GM19324 (cell line): ENCODE measurements around the gene C5orf63.
A peak's percentile ranks its signal among the peaks of the same experiment; 100 is the strongest.
"Not testable (repeated sequence)": the region's sequence is repeated elsewhere in the genome, so short reads cannot be mapped to it uniquely, and the experiment has no call there.

Experiments
- ATAC-seq: cut with Tn5 transposase; IDR thresholded peaks from one replicate; pipeline ENCODE4 v1.9.1; 2021; ENCODE audit warnings: mild to moderate bottlenecking, moderate library complexity; ENCODE audit not compliant: unreplicated experiment, low FRiP score

The C5orf63 gene

DNA sequence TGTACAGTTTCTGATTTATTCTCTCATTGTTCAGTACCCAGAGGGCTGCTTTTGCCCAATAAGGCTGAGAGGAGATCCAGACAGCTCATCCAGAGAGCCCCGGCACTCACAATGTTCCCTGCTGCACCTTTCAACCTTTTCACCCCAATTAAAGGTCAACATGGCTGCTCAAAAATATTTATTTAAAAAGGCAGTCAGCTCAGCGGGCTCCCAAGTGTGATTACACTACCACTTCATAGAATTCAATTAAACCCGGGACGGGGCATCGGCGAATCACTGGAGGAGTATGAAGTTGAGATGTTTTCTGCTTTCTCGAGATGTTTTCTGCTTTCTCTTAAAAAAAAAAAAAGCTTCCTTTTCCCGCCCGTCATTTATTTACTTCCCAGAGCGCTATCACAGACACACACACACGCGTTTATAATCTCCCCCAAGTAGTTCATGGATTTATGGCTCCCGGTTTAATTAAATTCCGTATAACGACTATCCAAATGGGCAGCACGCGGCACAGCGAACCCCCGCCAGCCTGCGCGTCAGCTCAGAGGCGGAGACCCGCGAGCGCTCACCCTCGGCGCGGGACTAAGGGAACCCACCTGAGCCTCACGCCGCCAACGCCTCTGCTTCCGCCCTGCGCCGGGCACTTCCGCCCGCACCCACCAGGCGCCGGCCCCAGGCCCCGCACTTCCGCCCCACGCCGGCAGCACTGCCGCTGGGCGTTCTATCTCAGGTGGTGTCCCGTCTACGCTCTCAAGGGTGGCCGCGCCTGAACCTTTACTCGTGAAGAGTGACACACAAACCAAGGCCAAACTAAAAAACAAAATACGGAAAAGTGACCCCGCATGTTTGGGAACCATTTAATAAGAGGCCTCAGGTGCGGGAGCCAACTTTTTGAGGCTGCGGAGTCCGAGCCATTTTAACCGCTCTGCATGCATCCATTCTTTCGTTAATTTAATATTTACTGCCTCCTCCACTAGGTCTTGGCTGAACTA, at the start of gene C5orf63:
TSS of gene C5orf63 (minus strand) at position 642 of the 986 bp plus-strand sequence. CDS start 14,507 bp downstream, outside the sequence.
- ATAC-seq: peak; percentile 99

GRCh38 chr5:127112347-127112864, 39.1 kb upstream of the C5orf63 start:
- ATAC-seq: no peak

GRCh38 chr5:127111112-127111511, 37.8 kb upstream of the C5orf63 start:
- no peak for ATAC-seq

DNA sequence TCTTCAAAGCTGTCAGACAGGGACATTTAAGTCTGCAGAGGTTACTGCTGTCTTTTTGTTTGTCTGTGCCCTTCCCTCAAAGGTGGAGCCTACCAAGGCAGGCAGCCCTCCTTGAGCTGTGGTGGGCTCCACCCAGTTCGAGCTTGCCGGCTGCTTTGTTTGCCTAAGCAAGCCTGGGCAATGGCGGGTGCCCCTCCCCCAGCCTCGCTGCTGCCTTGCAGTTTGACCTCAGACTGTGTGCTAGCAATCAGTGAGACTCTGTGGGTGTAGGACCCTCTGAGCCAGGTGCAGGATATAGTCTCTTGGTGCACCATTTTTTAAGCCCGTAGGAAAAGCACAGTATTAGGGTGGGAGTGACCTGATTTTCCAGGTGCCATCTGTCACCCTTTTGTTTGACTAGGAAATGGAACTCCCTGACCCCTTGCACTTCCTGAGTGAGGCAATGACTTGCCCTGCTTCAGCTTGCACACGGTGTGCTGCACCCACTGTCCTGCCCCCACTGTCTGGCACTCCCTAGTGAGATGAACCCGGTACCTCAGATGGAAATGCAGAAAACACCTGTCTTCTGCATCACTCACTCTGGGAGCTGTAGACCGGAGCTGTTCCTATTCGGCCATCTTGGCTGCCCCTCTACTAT, 35.4 kb upstream of the C5orf63 start:
- not testable (repeated sequence) for ATAC-seq

DNA sequence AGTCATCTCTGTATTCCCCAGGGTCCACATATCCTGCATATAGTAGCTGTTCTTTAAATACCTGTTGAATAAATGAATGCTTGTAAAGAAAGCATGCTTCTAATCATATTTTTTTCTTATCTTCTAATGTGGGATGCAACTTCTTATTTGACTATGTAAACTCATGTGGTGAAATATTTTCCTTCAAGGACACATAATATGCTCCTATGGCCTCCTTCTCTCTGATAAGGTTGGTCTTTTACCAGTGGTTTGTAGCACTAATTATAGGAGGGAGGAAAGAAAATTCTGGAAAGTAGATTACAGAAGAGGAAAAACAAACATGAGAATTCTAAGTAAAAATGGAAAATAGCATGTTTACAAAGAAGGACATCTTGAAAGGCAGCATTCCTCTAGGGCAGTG, 28.6 kb upstream of the C5orf63 start:
- no peak for ATAC-seq

GRCh38 chr5:127101533-127101932, 28.2 kb upstream of the C5orf63 start:
- no peak for ATAC-seq

DNA sequence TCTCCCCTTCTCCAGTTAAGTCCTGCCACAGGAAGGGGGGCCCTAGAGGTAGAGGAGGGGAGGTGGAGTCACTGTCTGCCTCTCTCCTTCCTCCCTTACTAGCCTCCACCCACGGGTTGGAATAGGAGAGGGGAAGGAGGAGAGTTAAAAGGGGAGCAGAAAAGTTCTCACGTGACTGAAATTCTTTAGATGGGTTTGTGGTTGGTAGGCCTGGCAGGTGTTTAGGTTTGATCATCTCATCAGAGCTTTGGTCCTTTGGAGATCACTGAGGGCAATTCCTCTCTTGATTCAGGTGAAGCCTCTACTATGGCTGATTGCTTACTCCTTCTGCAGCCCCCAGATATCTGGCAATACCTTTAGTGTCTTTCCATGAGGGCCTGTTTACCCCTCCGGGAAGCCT, 24.9 kb upstream of the C5orf63 start:
- no peak for ATAC-seq

DNA sequence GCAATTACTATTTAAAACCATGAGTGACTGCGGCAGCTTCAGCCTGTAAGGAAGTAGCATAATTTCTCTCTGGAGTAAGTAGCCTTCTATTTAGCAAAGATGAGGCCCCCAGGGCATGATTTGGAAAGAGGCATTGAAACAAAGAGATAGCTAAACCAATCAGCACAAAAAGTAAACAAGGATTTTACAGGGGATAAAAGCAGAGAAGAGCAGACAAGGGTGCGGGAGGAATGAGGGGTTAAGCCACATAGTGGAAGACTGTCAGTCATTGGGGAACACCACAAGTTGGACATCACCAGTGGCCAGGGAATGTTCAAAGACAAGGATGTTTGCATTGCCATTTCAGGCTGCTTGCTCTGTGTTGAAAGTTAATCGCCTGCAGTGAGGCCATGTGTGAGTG, 24.0 kb upstream of the C5orf63 start:
- ATAC-seq: no peak

DNA sequence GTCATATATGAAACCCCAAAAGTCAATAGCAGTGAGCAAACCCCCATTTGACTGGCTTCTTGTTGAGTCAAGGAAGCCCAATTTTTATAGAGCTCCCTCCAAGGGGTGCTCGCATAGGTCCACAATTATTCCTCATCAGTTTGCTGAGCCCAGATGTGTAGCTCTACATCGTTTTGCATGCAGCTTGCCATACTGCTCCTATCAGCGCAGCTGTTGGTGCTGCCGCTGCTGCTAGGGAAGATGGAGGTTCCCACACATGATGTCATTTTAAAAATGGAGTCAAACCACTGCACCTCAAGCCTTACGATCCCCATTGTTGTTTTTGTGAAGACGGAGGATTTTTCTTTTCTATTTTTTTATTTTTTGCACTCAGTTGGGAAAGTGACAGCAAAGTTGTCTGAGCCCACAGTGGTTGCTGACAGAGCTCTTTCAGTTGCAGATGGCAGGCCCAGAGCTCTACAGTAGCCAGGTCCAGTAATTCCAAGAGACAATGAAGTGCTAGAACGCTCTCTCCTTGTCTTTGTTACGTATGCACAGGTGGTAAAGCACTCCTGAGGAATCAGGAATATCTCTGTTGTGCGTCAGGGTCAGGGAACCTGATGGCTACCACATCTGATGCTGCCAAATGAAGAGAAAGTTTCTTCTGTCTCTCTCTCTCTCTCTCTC, 23.2 kb upstream of the C5orf63 start:
- no peak for ATAC-seq

DNA sequence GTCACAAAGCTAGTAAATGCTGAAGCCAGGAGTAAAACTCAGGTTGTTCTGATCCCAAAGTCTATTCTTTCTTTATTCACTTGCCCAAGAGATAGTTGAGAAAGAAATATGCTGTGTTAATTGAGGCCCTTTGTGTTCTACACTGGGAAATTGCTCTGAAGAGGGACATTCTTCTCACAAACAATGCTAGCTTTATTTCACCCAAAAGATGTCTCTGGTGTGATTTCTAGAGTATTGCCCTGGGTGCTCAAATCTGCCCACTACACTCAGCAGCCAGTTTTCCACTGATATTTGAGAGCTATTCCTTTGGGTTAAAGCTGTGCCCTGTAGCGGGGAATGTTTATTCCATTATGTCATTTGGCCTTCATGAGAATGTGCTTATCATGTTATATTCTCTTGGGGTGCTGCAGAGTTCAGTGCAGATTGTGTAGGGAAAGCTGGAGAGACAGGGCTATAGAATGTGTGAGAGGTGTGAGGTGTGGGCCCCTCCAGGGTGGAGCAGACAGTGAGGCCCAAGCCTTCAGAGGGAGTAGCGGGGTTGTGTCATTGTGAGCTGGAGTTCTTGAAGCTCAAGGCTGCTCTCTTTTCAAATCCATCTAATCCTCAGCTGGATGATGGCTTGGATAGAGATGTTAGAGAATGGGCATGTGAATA, 21.0 kb upstream of the C5orf63 start:
- ATAC-seq: no peak

DNA sequence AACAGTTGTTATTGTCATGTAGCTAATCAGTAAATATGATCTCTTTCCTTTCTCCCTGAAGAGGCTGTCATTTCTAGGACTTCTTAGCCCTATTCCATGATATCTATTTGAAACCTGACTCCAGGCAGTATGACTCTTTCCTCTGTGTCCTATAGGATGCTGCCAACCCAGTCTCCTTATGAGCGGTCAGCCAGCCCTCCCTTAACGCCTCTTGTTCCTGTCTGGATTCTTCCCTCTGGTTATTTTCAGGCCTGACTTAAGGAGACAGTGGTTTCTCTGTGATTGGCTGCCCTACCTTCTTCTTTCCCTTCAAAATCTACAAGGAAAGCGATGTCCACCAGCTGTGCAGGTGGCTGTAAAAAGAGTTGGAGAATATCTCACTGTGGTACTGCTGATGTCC, 19.4 kb upstream of the C5orf63 start:
- no peak for ATAC-seq

- no peak for ATAC-seq
These were observed 15.9 kb upstream of the C5orf63 start for GRCh38 chr5:127089191-127089590.

- ATAC-seq: no peak
These were observed 14.9 kb upstream of the C5orf63 start for GRCh38 chr5:127088251-127088650.

GRCh38 chr5:127086589-127086988, 13.3 kb upstream of the C5orf63 start:
- no peak for ATAC-seq

- no peak for ATAC-seq
These were observed 12.5 kb upstream of the C5orf63 start for GRCh38 chr5:127085796-127086195.

DNA sequence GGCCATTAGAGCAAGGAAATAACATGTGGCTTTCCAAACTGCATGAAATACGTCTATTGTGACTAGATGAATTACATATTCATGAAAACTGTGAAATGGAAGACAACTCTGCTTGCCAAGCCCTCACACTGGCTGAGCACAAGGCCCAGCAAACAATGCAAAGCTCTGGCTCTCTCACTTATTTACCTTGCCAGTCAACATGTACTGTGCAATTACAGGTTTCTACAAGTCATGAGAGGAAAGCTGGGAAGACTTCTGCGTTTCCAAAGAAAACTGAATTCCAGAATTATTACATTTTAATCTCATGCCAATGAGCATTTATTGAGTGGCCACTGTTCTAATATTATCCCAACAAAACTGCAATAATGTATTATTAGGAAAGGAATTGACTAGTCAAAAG, 12.1 kb upstream of the C5orf63 start:
- no peak for ATAC-seq

DNA sequence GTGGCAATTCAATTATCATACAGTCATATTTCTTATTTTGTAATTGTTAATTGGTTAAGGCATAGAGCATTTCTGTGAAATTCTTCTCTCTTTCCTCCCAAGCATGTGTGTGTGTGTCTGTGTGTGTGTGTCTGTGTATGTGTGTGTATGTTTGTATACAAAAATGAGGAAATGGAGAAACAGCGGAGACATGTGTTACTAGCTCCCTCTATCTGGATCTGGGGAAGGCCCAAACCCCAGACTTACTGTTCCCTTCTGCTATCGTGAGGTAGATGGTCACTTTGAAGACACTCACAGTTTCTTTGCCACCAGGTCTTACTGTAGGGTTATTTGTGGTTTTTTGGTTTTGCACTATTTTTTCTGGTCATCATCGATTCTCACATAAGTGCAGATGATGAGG, 11.4 kb upstream of the C5orf63 start:
- ATAC-seq: no peak

DNA sequence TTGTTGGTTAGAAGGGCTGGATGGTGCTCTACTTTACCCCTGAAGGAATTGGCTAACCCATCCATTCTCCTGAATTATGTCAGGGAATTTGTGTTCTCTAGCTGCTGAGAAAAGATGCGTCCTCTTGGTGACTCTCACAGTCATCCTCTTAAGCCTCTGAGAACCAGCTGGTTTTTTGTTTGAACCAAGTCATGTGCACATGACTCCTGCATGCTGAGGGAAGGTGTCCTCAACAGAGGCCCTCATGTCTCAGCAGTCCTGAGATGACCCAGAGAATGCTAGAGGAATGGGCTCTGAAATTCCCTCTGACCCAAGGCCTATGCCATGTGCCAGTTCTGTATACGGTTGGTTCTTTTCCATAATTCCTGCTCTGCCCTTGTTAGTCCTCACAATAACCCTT, 10.4 kb upstream of the C5orf63 start:
- no peak for ATAC-seq

DNA sequence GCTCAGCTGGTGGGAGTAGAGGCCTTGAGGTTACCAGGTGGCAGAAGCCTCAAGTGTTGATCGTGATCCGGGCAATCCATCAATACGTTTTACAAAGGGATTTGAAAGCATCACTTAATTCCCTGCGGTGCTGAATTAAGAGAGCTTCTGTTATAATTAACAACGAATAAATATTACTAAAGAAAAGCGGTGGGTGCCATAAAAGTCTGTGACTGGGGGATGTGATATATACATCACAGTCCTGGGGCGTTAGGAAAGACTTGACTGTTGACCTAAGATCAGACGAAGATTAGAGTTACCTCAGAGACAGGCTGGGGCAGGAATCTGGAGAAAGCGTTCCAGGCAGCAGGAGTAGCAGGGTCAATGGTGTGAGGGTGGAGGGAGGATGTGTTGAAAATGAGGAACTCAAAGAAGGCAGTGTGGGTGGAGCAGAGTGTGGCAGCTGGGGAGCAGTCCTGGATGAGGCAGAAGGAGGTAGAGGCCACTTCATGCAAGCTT, 6.7 kb upstream of the C5orf63 start:
- ATAC-seq: no peak

GRCh38 chr5:127077366-127077765, 4.1 kb upstream of the C5orf63 start:
- no peak for ATAC-seq
